ENCODE measurements around the gene ZC3H7A. TPM values are rescaled to one million over a fixed set of nuclear protein-coding genes. Genes with fewer than 3 reads are reported as not detected.
A peak's percentile ranks its signal among the peaks of the same experiment; 100 is the strongest.

The ZC3H7A gene
- total and polyA plus RNA-seq, 9 of the 15 experiments (the other 6 are each of a cell fraction or from before 2014, with no cell fraction given) = 19.8 to 49.1 (median 28.2) TPM

DNA sequence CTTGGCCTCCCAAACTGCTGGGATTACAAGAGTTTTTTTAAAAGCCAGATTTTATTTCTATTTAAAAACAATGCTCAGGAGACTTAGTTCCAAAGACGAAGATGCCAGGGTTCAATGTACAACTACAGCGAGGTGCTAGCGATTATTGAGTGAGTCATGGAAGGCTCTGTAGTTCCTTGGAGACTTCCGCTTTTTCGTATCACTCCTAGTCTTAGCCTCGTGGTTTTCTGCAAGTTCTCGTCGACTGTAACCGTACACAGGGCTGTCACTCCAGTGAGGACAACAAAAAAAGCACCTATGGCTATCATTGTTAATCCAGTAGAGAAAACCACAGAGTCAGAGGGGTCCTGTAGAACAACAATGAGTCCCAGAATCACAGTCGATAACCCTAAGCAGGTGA lies 22.7 kb upstream of the ZC3H7A start (continued):
- TF ChIP-seq ZNF589 (CRISPR knock-in tag; IDR thresholded peaks at IDR 0.05; ENCODE audit: low read depth) (no peak), ZNF778 (CRISPR knock-in tag; IDR thresholded peaks at IDR 0.05) (no peak), STAG1 (CRISPR knock-in tag; IDR thresholded peaks at IDR 0.05; ENCODE audit: borderline replicate concordance) (no peak), HDGF (IDR thresholded peaks at IDR 0.05) (no peak), JUN (IDR thresholded peaks at IDR 0.05; ENCODE audit: borderline replicate concordance, low read depth, low read length) (no peak), JUN (CRISPR knock-in tag; IDR thresholded peaks at IDR 0.05; ENCODE audit: borderline replicate concordance) (no peak), ZNF140 (CRISPR knock-in tag; IDR thresholded peaks at IDR 0.05) (no peak), MAZ (CRISPR knock-in tag; conservative IDR thresholded peaks at IDR 0.05 in 1 of 2, IDR thresholded peaks at IDR 0.05 in 1 of 2) (no peak), RBM34 (IDR thresholded peaks at IDR 0.05; ENCODE audit: borderline replicate concordance, insufficient read depth, low read length) (no peak), PML (IDR thresholded peaks at IDR 0.05; ENCODE audit: low read length) (no peak), BDP1 (IDR thresholded peaks at IDR 0.05; ENCODE audit: insufficient read depth, insufficient read length) (no peak), RBM22 (IDR thresholded peaks at IDR 0.05; ENCODE audit: low read depth, low read length, poor library complexity, severe bottlenecking) (no peak), KDM2B (CRISPR knock-in tag; IDR thresholded peaks at IDR 0.05) (no peak), ZNF253 (CRISPR knock-in tag; conservative IDR thresholded peaks at IDR 0.05) (no peak), CTBP1 (IDR thresholded peaks at IDR 0.05; ENCODE audit: borderline replicate concordance) (no peak), LCOR (CRISPR knock-in tag; IDR thresholded peaks at IDR 0.05) (no peak), KAT8 (IDR thresholded peaks at IDR 0.05; ENCODE audit: low read depth) (no peak), NR2C1 (IDR thresholded peaks at IDR 0.05) (no peak), NR2C1 (tag; IDR thresholded peaks at IDR 0.05) (no peak), DPF2 (IDR thresholded peaks at IDR 0.05) (peak; percentile 73), SMARCE1 (IDR thresholded peaks at IDR 0.05) (peak; percentile 66; the same call in 1 of the 2 replicates), EP300 (IDR thresholded peaks at IDR 0.05; ENCODE audit: low read length) (no peak), BACH1 (tag; IDR thresholded peaks at IDR 0.05) (no peak), ZNF436 (CRISPR knock-in tag; IDR thresholded peaks at IDR 0.05) (no peak), ZNF124 (CRISPR knock-in tag; IDR thresholded peaks at IDR 0.05) (no peak)
- TF ChIP-seq, protein P1, sequence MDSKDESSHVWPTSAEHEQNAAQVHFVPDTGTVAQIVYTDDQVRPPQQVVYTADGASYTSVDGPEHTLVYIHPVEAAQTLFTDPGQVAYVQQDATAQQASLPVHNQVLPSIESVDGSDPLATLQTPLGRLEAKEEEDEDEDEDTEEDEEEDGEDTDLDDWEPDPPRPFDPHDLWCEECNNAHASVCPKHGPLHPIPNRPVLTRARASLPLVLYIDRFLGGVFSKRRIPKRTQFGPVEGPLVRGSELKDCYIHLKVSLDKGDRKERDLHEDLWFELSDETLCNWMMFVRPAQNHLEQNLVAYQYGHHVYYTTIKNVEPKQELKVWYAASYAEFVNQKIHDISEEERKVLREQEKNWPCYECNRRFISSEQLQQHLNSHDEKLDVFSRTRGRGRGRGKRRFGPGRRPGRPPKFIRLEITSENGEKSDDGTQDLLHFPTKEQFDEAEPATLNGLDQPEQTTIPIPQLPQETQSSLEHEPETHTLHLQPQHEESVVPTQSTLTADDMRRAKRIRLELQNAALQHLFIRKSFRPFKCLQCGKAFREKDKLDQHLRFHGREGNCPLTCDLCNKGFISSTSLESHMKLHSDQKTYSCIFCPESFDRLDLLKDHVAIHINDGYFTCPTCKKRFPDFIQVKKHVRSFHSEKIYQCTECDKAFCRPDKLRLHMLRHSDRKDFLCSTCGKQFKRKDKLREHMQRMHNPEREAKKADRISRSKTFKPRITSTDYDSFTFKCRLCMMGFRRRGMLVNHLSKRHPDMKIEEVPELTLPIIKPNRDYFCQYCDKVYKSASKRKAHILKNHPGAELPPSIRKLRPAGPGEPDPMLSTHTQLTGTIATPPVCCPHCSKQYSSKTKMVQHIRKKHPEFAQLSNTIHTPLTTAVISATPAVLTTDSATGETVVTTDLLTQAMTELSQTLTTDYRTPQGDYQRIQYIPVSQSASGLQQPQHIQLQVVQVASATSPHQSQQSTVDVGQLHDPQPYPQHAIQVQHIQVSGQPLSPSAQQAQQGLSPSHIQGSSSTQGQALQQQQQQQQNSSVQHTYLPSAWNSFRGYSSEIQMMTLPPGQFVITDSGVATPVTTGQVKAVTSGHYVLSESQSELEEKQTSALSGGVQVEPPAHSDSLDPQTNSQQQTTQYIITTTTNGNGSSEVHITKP (IDR thresholded peaks at IDR 0.05; ENCODE audit: partially characterized antibody) = no peak
- TF ChIP-seq, protein P2, sequence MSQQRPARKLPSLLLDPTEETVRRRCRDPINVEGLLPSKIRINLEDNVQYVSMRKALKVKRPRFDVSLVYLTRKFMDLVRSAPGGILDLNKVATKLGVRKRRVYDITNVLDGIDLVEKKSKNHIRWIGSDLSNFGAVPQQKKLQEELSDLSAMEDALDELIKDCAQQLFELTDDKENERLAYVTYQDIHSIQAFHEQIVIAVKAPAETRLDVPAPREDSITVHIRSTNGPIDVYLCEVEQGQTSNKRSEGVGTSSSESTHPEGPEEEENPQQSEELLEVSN (IDR thresholded peaks at IDR 0.05; ENCODE audit: borderline replicate concordance in 1 of 2, extremely low read depth in 1 of 2, insufficient read depth in 1 of 2, insufficient read length in 1 of 2, low read depth in 1 of 2, low read length in 1 of 2, poor library complexity in 1 of 2, severe bottlenecking in 1 of 2) = peak in 1 of 2 experiments; percentile 46
- TF ChIP-seq, protein P3, sequence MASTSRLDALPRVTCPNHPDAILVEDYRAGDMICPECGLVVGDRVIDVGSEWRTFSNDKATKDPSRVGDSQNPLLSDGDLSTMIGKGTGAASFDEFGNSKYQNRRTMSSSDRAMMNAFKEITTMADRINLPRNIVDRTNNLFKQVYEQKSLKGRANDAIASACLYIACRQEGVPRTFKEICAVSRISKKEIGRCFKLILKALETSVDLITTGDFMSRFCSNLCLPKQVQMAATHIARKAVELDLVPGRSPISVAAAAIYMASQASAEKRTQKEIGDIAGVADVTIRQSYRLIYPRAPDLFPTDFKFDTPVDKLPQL (IDR thresholded peaks at IDR 0.05; ENCODE audit: extremely low read depth, insufficient read length) = no peak
